Skeletal muscle satellite cell (primary cell): ENCODE results near the gene MED27.

Experiments used
- H3K27me3 ChIP-seq: 2 replicates; pipeline ENCODE4 v1.7.0; 2013; ENCODE audit warnings: low read length; ENCODE audit not compliant: control insufficient read depth, insufficient read depth
- H3K36me3 ChIP-seq: 2 replicates; pipeline ENCODE4 v1.7.0; 2013; ENCODE audit warnings: mild to moderate bottlenecking, control low read depth, low read length; ENCODE audit not compliant: insufficient read depth
- H3K4me1 ChIP-seq: 2 replicates; pipeline ENCODE4 v1.7.0; 2013; ENCODE audit warnings: low read length; ENCODE audit not compliant: control insufficient read depth, insufficient read depth
- H3K4me2 ChIP-seq: 2 replicates; pipeline ENCODE4 v1.7.0; 2013; ENCODE audit warnings: mild to moderate bottlenecking, low read length
- H3K4me3 ChIP-seq: 2 replicates; pipeline ENCODE4 v1.7.0; 2013; ENCODE audit warnings: low read length
- H3K9ac ChIP-seq: 2 replicates; pipeline ENCODE4 v1.7.0; 2013; ENCODE audit warnings: mild to moderate bottlenecking, low read depth, low read length, moderate library complexity
- H3K9me3 ChIP-seq: replicated peaks from 2 replicates; pipeline ENCODE4 v1.7.0; 2013; ENCODE audit warnings: mild to moderate bottlenecking, control low read depth, low read length

MED27 gene

DNA sequence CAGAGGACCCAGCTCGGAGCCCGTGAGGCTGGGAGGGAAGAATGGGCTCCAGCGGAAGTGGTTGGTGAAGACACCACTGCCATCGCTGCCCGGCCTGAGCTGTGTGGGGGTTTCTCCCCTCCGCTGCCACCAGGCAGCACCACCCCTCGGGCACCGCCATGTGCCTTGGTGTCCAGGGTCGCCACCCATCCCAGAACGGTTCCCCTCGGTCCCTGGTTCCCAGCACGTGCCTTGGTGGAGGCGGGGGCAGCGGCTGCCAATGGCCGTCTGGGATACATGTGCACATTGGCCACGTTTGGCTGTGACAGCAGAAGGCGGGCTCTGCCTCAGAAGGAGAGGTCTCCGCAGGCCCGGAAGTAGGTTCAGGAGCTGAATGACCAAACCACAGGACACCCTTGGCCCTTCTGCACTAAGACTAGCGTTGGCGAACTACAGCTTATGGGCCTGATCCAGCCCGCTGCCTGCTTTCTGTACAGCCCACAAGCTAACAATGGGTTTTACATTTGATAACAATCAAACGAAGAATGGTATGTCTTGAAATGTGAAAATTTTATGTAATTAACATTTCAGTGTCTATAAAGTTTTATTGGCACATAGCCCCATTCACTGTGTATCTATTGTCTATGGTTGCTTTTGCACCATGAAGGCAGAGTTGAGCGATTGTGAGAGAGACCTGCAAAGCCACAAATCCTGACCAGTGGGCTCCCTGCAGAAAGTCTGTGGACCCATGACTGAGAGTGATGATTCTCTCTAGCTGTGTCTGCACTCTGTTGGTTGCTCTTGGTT, 248.1 kb downstream of the MED27 start:
- Histone ChIP-seq H3K9me3 (peaks cover 10% of the 10 kb centered on the region), H3K27me3 (peaks cover 68% of the 10 kb centered on the region), H3K4me2 (no peak overlapping the region), H3K36me3 (no peaks in the 10 kb centered on the region), H3K4me3 (no peak overlapping the region), H3K9ac (no peak overlapping the region), H3K4me1 (no peaks in the 10 kb centered on the region)

DNA sequence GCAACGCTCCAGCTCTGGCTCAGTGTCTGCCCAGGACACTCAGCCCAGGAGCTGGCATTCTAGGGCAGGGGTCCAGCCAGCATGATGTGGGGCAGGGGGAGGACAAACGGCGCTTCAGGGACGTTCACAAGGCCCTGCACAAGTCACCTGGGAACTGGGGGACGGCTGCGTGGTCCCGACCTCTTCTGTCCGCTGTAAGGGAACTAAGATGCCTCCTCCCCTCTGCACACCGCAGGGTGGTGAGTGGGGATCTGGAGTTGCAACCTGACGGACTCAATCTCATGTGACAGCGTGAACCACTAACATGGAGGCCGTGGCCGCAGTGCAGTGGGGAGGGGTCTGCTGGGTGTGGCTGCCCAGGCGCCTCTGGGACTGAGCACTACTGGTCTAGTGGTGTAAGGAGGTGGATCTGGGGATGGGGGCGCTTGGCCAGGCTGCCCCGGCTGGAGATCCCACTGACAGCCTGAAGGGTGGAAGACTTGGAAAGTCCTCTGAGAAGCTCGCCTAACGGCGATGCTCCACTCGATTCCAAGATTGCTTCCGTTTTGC, 251.8 kb downstream of the MED27 start:
- Histone ChIP-seq H3K36me3 (no peaks in the 10 kb centered on the region), H3K27me3 (peaks cover 78% of the 10 kb centered on the region), H3K9me3 (no peaks in the 10 kb centered on the region), H3K9ac (no peak overlapping the region), H3K4me1 (no peaks in the 10 kb centered on the region), H3K4me2 (no peak overlapping the region), H3K4me3 (no peak overlapping the region)

DNA sequence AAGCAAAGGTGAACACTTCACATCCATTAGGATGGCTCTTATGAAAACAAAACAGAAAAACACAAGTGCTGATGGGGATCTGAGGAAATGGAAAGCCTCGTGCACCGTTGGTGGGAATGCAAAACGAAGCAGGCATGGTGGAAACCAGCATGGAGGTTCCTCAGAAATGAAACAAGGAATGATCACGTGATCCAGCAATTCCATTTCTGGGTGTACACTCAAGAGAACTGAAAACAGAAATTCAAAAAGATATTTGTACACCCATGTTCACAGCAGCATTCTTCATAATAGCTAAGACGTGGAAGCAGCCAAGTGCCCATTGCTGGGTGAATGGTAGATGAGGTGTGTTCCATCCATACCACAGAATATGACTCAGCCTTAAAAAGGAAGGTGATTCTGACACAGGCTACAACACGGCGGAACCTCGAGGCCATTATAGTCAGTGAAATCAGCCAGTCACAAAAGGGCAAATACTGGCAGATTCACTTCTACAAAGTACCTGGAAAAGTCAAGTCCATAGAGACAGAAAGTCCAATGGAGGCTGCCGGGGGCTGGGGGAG, 252.6 kb downstream of the MED27 start:
- H3K36me3 ChIP-seq = no peaks in the 10 kb centered on the region
- no peaks in the 10 kb centered on the region for H3K9me3 ChIP-seq
- peaks cover 77% of the 10 kb centered on the region for H3K27me3 ChIP-seq
- H3K4me2 ChIP-seq = no peak overlapping the region
- H3K9ac ChIP-seq = no peak overlapping the region
- H3K4me3 ChIP-seq = no peak overlapping the region
- H3K4me1 ChIP-seq = no peaks in the 10 kb centered on the region

DNA sequence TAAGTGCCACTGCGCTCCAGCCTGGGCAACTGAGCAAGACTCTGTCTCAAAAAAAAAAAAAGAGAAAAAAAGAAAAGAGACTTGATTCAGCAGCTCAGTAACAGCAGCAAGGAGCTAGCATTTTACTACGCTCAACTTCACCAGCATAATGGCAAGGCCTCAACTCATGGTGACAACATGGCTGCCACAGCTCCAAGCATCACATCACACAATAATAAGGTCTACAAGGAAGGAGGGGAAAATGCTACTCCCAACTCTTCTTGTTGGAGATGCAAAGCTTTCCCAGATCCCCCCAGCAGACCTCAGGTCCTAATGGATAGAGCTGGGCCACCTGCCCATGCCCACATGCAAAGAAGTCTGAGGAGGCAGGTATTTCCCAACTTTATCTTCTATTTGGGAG, 253.6 kb downstream of the MED27 start:
- H3K27me3 ChIP-seq = peaks cover 77% of the 10 kb centered on the region

DNA sequence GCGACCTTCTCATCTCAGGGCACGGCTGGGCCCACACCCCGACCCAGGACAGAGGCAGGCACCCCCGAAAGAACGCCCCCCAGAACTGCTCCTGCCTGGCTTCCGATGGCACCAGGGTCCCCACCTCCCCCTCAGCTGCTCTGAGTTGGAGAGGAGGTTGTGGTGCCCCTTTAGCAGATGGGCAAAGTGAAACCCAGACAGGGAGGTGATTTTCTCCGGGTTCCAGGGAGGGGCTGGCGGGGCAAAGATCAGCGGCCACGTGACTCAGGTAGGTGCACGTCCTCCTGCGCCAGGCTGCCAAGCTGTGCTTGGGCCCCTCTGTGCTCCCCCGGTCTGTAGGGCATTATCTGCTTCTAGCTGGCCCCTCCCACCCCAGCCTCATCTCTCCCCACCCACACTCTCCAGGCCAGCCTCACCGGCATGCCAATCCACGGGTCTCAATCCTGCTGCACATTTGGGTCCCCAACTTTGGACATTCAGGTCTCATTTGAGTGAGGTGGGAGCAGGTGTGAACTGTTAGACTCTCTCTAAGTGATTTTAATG, 254.6 kb downstream of the MED27 start:
- H3K4me3 ChIP-seq = no peak overlapping the region
- H3K27me3 ChIP-seq = peaks cover 86% of the 10 kb centered on the region
- H3K36me3 ChIP-seq = no peaks in the 10 kb centered on the region
- H3K4me2 ChIP-seq = no peak overlapping the region
- no peaks in the 10 kb centered on the region for H3K4me1 ChIP-seq
- H3K9me3 ChIP-seq = no peaks in the 10 kb centered on the region
- no peak overlapping the region for H3K9ac ChIP-seq

More for the DNA sequence above, 253.6 kb downstream of the MED27 start:
- no peak overlapping the region for H3K4me2 ChIP-seq
- no peak overlapping the region for H3K4me3 ChIP-seq
- H3K4me1 ChIP-seq = no peaks in the 10 kb centered on the region
- H3K9me3 ChIP-seq = no peaks in the 10 kb centered on the region
- no peaks in the 10 kb centered on the region for H3K36me3 ChIP-seq
- no peak overlapping the region for H3K9ac ChIP-seq

DNA sequence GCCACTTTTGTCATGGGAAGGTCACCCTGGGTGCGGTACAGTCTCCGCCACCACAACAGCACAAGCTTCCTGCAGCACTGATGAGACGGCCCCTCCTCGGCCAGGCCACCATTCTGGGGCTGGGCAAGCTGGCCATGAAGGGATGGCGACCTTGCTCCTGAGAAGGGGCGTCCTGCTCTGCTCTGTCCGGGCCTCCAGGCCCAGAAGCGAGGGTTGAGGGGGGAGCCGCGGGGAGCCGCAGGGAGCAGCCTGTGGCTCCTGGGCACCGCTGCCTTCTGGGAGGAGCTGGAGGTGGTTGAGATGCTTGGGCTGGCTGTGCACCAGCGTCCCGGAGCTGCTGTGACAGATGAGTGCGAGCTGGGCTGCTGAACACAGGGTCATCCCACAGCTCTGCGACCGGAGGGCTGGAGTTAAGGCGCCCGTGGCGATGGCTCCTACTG, 255.5 kb downstream of the MED27 start:
- no peak overlapping the region for H3K4me3 ChIP-seq
- H3K9me3 ChIP-seq = no peaks in the 10 kb centered on the region
- H3K4me2 ChIP-seq = no peak overlapping the region
- H3K9ac ChIP-seq = no peak overlapping the region
- H3K36me3 ChIP-seq = no peaks in the 10 kb centered on the region
- H3K27me3 ChIP-seq = peaks cover 92% of the 10 kb centered on the region
- H3K4me1 ChIP-seq = no peaks in the 10 kb centered on the region

DNA sequence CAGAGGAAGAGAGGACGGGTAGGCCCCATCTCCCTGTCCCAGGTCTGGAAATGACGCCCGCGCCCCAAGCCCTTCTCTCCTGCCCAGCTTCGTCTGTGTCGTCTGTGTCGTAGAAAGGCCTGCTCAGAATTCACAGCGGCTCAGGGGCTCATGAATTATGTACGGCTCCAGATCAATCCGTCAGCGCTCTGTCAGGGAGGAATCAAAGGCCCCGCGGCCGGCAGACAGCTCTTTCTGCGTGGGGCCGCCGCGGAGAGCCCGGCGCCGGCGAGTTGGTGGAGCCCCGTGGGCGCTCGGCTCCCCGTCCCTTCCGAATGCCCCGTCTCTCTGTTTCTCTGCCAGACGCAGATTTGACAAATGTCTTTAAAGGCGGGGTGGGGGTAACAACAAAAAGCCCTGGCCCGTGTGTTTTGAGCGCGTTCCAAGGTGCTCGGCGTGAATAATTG, 255.9 kb downstream of the MED27 start:
- peaks cover 92% of the 10 kb centered on the region for H3K27me3 ChIP-seq
- no peak overlapping the region for H3K4me2 ChIP-seq
- no peaks in the 10 kb centered on the region for H3K4me1 ChIP-seq
- H3K9me3 ChIP-seq = no peaks in the 10 kb centered on the region
- H3K4me3 ChIP-seq = no peak overlapping the region
- no peaks in the 10 kb centered on the region for H3K36me3 ChIP-seq
- no peak overlapping the region for H3K9ac ChIP-seq

DNA sequence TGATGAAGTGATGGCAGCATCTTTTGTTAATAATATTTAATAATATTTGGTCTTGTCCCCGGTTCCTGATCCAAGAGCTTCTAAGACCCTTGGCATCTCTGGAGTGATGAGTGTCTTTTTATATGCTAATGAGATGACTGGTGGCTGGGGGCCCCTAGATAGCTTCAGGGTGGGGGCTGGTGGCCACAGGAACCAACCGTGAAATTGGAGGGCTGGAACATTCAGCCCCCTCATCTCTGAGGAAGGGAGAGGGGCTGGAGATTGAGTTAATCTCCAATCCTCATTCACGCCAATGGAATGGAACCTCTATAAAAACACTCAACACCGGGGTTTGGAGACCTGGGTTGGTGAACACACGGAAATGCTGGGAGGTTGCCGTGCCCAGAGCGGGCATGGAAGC, 261.6 kb downstream of the MED27 start:
- no peak overlapping the region for H3K4me2 ChIP-seq
- no peaks in the 10 kb centered on the region for H3K9me3 ChIP-seq
- no peaks in the 10 kb centered on the region for H3K36me3 ChIP-seq
- H3K27me3 ChIP-seq = peaks cover 94% of the 10 kb centered on the region
- H3K9ac ChIP-seq = no peak overlapping the region
- H3K4me1 ChIP-seq = peaks cover 6% of the 10 kb centered on the region
- no peak overlapping the region for H3K4me3 ChIP-seq

DNA sequence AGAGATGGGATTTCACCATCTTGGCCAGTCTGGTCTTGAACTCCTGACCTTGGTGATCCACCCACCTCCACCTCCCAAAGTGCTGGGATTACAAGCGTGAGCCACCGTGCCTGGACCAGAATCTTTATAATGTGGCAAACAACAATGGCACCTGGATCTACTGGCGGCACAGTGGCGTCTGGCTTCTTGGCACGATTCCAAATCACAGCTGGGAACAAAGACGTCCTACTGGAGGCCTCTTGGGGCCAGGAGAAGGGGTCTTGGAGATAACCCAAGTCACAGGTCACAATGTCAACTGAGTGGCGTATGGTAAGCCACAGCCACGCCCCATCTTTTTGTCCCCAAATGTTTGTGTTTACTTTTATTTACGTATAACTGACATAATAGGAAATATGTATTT, 262.0 kb downstream of the MED27 start:
- no peaks in the 10 kb centered on the region for H3K9me3 ChIP-seq
- H3K9ac ChIP-seq = no peak overlapping the region
- H3K27me3 ChIP-seq = peaks cover 94% of the 10 kb centered on the region
- H3K4me1 ChIP-seq = peaks cover 11% of the 10 kb centered on the region
- no peak overlapping the region for H3K4me2 ChIP-seq
- no peak overlapping the region for H3K4me3 ChIP-seq
- no peaks in the 10 kb centered on the region for H3K36me3 ChIP-seq

DNA sequence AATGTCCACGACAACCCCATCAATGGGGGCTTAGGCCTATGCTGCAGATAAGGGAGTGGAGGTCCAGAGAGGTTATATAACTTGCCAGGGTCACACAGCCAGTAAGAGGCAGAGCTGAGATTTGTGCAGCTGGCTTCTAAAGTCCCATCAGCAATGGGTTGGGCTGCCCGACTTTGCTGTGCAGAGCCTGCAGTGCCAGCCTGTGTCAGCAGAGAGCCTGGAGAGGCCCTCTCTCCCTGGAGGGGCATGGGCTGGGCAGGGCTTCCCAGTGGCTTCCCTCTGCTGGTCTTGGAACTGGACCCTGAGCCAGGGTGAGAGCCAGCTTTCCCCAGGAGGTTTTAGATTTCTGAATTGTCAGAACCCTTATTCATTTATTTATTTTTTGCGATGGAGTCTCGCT, 262.6 kb downstream of the MED27 start:
- Histone ChIP-seq H3K9ac (no peak overlapping the region), H3K9me3 (no peaks in the 10 kb centered on the region), H3K4me2 (no peak overlapping the region), H3K4me3 (no peak overlapping the region), H3K4me1 (peaks cover 11% of the 10 kb centered on the region), H3K36me3 (no peaks in the 10 kb centered on the region), H3K27me3 (peaks cover 99% of the 10 kb centered on the region)

DNA sequence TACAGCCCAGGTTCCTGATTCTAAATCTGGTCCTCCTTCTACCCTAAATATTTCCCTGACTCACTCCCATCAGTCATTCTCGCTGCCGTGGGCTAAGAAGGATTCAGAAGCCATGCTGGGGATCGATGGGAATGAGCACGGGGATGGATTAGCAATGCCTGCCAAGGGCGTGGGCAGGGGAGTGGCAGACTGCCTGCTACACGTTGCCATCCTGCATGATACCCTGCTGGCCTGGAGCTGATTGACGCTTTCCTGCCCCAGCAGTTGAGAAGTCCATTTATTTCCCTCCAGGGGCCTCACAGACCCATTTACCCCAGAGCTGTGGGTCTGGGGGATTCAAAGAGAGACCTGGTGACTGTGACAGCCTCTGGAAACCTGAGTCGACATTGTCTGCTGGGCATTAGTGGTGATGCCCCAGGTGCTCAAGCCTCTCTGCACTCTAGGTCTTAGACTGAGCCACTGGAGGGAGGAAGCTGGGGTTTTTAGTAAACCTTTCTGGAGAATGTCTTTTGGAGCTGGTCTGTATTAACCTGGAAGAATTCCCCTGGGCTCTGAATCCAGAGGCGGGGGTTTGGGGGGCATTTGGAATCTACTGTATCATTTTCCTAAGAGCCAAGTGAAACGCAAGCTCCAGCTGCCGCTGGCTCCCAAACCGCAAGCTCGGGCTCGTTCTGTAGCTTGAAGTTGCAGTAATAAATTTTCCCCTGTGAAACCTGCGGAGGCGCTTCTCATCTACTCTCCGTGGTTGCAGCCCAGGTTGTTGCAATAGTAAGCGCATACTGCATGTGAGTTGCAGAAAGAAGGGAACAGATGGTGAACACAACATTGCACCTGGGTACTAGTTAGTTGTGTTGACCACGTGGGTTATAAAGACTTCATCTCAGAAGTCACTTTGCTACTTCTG, 263.4 kb downstream of the MED27 start:
- Histone ChIP-seq H3K4me1 (peaks cover 11% of the 10 kb centered on the region), H3K9ac (no peak overlapping the region), H3K4me3 (no peak overlapping the region), H3K4me2 (no peak overlapping the region), H3K36me3 (no peaks in the 10 kb centered on the region), H3K27me3 (peaks cover 98% of the 10 kb centered on the region), H3K9me3 (no peaks in the 10 kb centered on the region)
